Retinal pigment epithelial cell (primary cell): Measurements from ENCODE around the gene POMGNT2.

Source experiments
- DNase-seq: peaks from one replicate; pipeline ENCODE4 v3.0.0-alpha.2; 2010; ENCODE audit warnings: low read depth
- H3K4me3 ChIP-seq: 2 replicates; pipeline ENCODE4 v1.5.1; 2011; ENCODE audit warnings: mild to moderate bottlenecking, low read length, control low read depth, moderate library complexity
- CTCF ChIP-seq: conservative IDR thresholded peaks from 2 replicates; pipeline ENCODE4 v1.5.1; 2011; ENCODE audit warnings: low read depth, low read length, control low read depth, inconsistent platforms

Gene POMGNT2

GRCh38 chr3:43036621-43037423, 69.1 kb downstream of the POMGNT2 start:
- no peak for DNase-seq
- H3K4me3 ChIP-seq, result no peak overlapping the region
- no peak for TF ChIP-seq CTCF

GRCh38 chr3:43035801-43036365, 70.0 kb downstream of the POMGNT2 start:
- DNase-seq, result no peak
- no peak for TF ChIP-seq CTCF
- no peak overlapping the region for H3K4me3 ChIP-seq

GRCh38 chr3:43034911-43035310, 71.0 kb downstream of the POMGNT2 start:
- H3K4me3 ChIP-seq, result no peak overlapping the region
- no peak for DNase-seq
- no peak for TF ChIP-seq CTCF

GRCh38 chr3:43034200-43034599, 71.7 kb downstream of the POMGNT2 start:
- no peak for DNase-seq
- TF ChIP-seq CTCF, result no peak
- H3K4me3 ChIP-seq, result no peak overlapping the region

GRCh38 chr3:43032646-43033628, 72.9 kb downstream of the POMGNT2 start:
- TF ChIP-seq CTCF, result no peak
- no peak for DNase-seq
- no peak overlapping the region for H3K4me3 ChIP-seq

GRCh38 chr3:43031889-43032545, 73.9 kb downstream of the POMGNT2 start:
- no peak for TF ChIP-seq CTCF
- no peak overlapping the region for H3K4me3 ChIP-seq
- no peak for DNase-seq
